ENCODE data around the gene SAAL1.

The SAAL1 gene

DNA sequence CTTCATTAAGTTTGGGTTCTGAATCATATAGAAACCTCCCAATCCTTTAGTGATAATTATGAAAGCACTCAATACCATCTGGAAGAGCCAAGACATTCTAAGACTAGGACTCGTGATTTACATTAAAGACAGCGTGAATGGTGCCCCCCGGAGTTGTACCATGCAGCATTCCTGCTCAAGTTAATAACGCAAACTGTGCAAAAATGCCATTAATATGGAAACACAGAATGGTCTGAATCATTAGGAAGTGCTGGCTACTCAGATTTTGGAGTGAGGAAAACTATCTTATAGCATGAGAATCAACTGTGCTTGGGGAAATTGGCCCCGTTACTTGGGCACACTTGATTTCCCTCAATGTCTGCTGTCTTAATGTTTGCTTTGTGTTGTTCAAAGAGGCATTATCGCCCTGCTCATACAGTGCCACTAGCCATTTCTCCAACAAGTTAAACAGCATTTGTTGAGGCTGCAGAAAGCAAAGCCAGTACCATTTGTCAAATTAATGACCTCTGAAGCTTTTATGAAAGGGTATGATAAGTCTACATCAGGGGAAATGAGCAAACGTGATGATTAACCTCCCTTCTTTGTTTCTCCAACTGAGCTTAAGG, 41.3 kb downstream of the SAAL1 start:
- Mint-ChIP-seq H3K9me3 (no peaks in the 10 kb centered on the region), H3K4me1 (no peaks in the 10 kb centered on the region), H3K27ac (no peak overlapping the region), H3K4me3 (no peak overlapping the region), H3K36me3 (peaks cover 12% of the 10 kb centered on the region), H3K27me3 (no peaks in the 10 kb centered on the region)
- ATAC-seq, result no peak

DNA sequence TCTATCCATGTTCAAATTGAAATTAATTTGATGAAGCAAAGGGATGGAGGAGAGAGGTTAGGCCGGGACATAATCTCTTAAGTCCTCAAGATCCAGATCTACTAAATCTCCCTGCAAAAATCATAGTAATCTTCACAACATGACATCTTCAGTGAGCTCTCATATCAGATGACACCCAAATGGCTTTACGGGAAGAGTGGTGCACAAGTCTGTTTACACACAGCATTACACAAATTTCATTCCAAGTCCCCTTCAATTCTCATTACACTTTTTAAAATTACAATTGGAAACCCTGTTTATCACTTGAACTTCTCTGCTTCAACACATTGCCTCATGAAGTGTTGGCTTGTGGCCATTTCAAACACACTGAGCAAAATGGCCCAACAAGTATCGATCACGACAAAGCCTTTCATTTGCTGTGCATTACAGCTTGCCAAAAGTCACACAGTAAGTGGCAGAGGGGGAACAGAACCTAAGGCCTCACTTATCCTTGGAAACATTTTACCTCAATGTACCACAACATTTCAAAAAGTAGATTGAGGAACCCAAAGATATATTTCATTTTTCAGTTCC, 41.9 kb downstream of the SAAL1 start:
- ATAC-seq, result no peak
- Mint-ChIP-seq H3K4me1 (no peaks in the 10 kb centered on the region), H3K4me3 (no peak overlapping the region), H3K27ac (no peak overlapping the region), H3K9me3 (no peaks in the 10 kb centered on the region), H3K27me3 (no peaks in the 10 kb centered on the region), H3K36me3 (peaks cover 12% of the 10 kb centered on the region)

DNA sequence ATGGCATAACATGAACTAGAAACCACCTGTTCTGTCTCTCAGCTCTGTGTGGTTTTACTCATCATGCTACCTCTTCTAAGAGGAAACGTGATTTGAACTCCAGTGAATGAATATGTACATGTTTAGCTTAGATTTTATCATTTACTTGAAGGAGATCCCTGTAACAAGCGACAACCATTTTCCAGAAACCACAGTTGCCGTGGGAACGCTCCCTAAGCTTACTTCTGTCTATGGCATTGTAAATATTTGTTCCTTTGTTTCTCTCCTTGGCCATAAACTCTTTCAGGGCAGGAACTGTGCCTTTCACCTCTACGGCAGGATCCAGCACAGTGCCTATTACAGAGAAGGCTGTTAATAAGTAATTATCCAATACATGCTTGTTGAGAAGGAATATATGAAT, 42.8 kb downstream of the SAAL1 start:
- no peak overlapping the region for H3K27ac Mint-ChIP-seq
- no peak for ATAC-seq
- no peaks in the 10 kb centered on the region for H3K4me1 Mint-ChIP-seq
- H3K4me3 Mint-ChIP-seq, result no peak overlapping the region
- peaks cover 7% of the 10 kb centered on the region for H3K36me3 Mint-ChIP-seq
- H3K9me3 Mint-ChIP-seq, result no peaks in the 10 kb centered on the region
- no peaks in the 10 kb centered on the region for H3K27me3 Mint-ChIP-seq

DNA sequence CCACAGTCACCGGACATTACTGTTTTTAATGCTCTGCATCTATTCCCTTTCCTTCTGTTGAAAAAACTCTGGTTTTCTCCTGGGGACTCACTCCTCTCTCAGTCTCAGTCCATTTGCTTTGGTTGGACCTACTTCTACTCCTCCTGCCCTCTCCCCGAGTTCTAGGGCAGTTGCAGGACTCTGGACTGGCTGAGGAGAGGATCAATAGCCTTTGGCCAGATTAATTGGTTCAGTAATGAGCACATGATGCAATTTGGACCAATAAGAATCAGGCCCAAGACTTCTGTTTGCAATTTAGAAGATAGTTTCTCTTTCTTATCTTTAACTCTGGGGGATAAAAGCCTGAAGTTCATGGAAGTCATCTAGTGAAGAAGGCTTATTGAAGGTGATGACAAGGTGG, 44.5 kb downstream of the SAAL1 start:
- Mint-ChIP-seq H3K27ac (no peak overlapping the region), H3K4me1 (no peaks in the 10 kb centered on the region), H3K36me3 (no peaks in the 10 kb centered on the region), H3K9me3 (no peaks in the 10 kb centered on the region), H3K27me3 (no peaks in the 10 kb centered on the region), H3K4me3 (no peak overlapping the region)
- no peak for ATAC-seq

DNA sequence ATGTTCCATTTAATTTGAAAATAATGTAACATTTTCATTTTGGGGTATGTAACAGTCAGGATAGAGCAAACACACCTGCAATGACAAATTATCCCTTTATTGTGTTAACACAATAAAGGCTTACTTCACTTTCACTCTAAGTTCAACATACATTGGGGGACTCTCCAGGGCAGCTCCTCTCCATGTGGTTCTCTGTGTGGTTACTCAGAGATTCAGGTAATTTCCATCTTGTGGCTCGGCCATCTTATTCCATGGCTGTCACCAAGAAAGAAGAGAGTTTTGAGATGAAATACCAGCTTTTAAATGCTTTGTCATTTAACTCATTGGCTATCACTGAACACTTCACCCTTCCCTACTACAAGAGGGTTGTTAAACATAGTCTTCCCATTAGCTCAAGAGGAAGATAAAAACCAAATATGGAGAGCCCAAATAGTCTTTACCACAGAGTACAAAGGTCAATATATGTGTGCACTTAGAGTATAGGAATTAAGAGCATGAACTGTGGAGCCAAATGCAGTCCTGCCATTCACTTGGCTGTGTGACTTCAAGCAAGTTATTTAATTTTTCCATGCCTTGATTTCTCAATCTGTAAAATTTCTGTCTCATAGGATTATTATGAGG, 49.2 kb downstream of the SAAL1 start:
- Mint-ChIP-seq H3K4me1 (no peaks in the 10 kb centered on the region), H3K4me3 (no peak overlapping the region)

DNA sequence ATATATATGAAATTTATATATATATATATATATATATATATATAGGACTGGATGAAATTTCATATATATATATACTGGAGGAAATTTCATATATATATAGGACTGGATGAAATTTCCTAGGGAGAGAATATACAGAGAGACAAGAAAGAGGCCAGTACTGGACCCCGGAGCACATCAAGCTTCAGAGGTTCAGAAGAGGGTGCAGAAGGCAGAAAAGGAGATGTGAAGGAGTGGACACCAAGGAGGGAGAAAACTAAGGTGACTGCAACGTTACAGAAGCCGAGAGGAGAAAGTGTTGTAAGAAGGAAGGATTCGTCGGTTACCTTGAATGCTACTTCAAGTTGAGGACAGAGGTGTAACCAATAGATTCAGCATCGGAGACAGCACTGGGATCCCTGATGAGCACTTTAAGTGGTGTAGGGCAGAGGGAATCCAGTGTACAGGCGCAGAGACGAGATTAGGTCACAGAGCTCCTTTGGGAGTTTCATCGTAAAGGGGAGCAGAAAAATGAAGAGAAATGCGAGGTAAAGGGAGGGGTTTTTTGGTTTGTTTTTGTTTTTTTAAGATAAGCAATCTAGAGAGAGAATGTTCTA, 51.3 kb downstream of the SAAL1 start:
- ATAC-seq, result no peak
- H3K27ac Mint-ChIP-seq, result no peak overlapping the region
- H3K36me3 Mint-ChIP-seq, result peaks cover 12% of the 10 kb centered on the region
- no peaks in the 10 kb centered on the region for H3K4me1 Mint-ChIP-seq
- H3K4me3 Mint-ChIP-seq, result no peak overlapping the region
- H3K9me3 Mint-ChIP-seq, result no peaks in the 10 kb centered on the region
- no peaks in the 10 kb centered on the region for H3K27me3 Mint-ChIP-seq

More for the DNA sequence above, 49.2 kb downstream of the SAAL1 start:
- Mint-ChIP-seq H3K9me3 (no peaks in the 10 kb centered on the region), H3K27ac (no peak overlapping the region), H3K36me3 (peaks cover 12% of the 10 kb centered on the region), H3K27me3 (no peaks in the 10 kb centered on the region)
- no peak for ATAC-seq

DNA sequence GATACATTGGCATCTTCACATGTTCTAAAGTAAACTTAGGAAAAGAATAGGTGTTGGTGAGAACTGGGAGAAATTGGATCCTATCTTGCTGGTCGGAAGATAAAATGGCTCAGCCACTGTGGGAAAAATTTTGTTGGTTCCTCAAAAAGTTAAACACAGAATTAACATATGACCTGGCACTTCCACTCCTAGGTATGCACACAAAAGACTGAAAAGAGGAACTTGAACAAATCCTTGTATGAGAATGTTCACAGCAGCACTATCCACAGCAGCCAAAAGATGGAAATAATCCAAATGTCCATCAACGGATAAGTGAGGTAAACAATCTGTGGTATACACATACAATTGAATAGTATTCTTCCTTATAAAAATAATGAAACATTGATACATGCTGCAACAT, 55.0 kb downstream of the SAAL1 start:
- no peaks in the 10 kb centered on the region for H3K4me1 Mint-ChIP-seq
- H3K4me3 Mint-ChIP-seq, result no peak overlapping the region
- H3K27me3 Mint-ChIP-seq, result peaks cover 18% of the 10 kb centered on the region
- peaks cover 9% of the 10 kb centered on the region for H3K9me3 Mint-ChIP-seq
- H3K36me3 Mint-ChIP-seq, result peaks cover 27% of the 10 kb centered on the region
- H3K27ac Mint-ChIP-seq, result no peak overlapping the region
- no peak for ATAC-seq

DNA sequence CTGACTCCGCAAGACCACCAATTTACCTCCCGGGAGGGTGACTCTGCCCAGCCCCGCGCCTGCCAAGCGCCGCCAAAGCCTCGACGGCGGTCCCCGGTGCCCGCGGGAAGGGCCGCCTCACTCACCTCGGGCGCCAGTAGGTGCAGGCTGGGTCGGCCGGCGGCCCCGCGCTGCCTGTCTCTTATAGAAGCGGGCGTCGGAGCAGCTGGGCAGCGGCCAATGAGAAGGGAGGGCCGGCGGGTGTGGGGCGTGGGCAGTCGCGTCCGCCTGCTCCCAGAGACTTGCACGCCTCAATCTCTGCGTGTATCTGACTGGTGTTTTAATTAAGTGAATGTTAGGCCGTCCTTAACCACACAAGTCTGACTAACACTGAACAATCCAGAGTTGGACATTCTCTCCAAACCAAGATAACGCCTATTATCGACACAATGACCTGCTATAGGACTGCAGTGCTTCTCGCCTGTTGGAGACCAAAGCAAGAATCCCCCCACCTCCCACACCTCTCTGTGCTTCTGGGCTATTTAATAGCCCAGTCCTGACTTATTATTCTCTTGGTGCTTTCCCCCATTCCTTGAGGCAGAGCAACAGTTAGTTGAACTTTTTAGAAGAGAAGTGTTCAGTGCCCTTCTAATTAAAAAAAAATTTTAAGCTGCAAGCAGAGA, 59.6 kb downstream of the SAAL1 start, which contains the start of gene TPH1:
Gene TPH1 (minus strand): TSS at position 154 of the 662 bp plus-strand sequence. CDS start 5,507 bp downstream, outside the sequence.
- peaks cover 9% of the 10 kb centered on the region for H3K9me3 Mint-ChIP-seq
- H3K4me1 Mint-ChIP-seq, result no peaks in the 10 kb centered on the region
- H3K27me3 Mint-ChIP-seq, result peaks cover 36% of the 10 kb centered on the region
- no peak within 1 kb of the TSS for H3K27ac Mint-ChIP-seq
- no peak for ATAC-seq
- no peak within 1 kb of the TSS for H3K4me3 Mint-ChIP-seq
- H3K36me3 Mint-ChIP-seq, result peaks cover 27% of the 10 kb centered on the region

DNA sequence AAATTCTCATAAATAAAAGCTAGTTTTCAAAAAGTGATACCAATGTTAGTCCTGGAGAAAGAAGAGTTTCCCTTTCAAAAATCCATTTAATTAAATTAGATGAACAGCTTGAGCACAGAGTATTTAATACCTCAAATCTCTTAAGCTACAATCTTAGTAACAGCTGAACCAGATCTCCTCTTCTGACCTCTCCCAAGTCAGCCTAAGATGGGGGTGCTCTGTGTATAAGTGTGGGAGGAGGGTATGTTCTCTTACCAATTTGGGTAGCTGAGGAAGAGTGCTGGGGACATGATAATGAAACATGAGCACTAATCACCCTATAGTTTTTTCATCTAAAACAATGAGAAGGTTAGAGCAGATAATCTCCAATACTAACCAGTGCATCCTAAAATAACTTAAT, 69.4 kb downstream of the SAAL1 start:
- Mint-ChIP-seq H3K27ac (no peak overlapping the region), H3K27me3 (no peaks in the 10 kb centered on the region), H3K4me3 (no peak overlapping the region), H3K4me1 (no peaks in the 10 kb centered on the region), H3K36me3 (no peaks in the 10 kb centered on the region), H3K9me3 (no peaks in the 10 kb centered on the region)
- ATAC-seq, result no peak
